Glutamatergic neuron (in vitro differentiated cells): ENCODE measurements around the gene CFAP221. TPM values are rescaled to one million over a fixed set of nuclear protein-coding genes. Genes with fewer than 3 reads are reported as not detected.

Experiments
- DNase-seq: peaks from one replicate; pipeline ENCODE4 v3.0.0; 2022
- H3K27ac Mint-ChIP-seq: one replicate; pipeline ENCODE4 v1.8.0; 2020; ENCODE audit warnings: mild to moderate bottlenecking, mixed read lengths, inconsistent platforms; ENCODE audit not compliant: unreplicated experiment
- H3K27me3 Mint-ChIP-seq: one replicate; pipeline ENCODE4 v1.8.0; 2020; ENCODE audit warnings: mild to moderate bottlenecking, moderate library complexity, mixed read lengths, inconsistent platforms; ENCODE audit not compliant: unreplicated experiment
- H3K36me3 Mint-ChIP-seq: one replicate; pipeline ENCODE4 v1.8.0; 2020; ENCODE audit warnings: mild to moderate bottlenecking, mixed read lengths, inconsistent platforms; ENCODE audit not compliant: unreplicated experiment
- H3K4me1 Mint-ChIP-seq: one replicate; pipeline ENCODE4 v1.8.0; 2020; ENCODE audit warnings: mild to moderate bottlenecking, low read depth, mixed read lengths, inconsistent platforms; ENCODE audit not compliant: unreplicated experiment
- H3K4me3 Mint-ChIP-seq: one replicate; pipeline ENCODE4 v1.8.0; 2020; ENCODE audit warnings: mild to moderate bottlenecking, mixed read lengths, inconsistent platforms; ENCODE audit not compliant: unreplicated experiment
- H3K9me3 Mint-ChIP-seq: one replicate; pipeline ENCODE4 v1.8.0; 2020; ENCODE audit warnings: mild to moderate bottlenecking, moderate library complexity, mixed read lengths, inconsistent platforms; ENCODE audit not compliant: unreplicated experiment
- CTCF ChIP-seq: fragments of 200-600 bp; sonication (generic); IDR thresholded peaks from one replicate; pipeline ENCODE4 v1.5.0; 2021; ENCODE audit not compliant: partially characterized antibody, unreplicated experiment
- total RNA-seq: library from RNA; stranded (reverse); fragmentation: NEBNext Ultra II Directional; extraction: Animal tissue kit (Norgen Biotek cat#: 25700); gene quantifications from one replicate; pipeline ENCODE4 v1.2.1, GENCODE V29; 2021; ENCODE audit not compliant: unreplicated experiment

Gene CFAP221
- total RNA-seq, 1 donor from 2014 or later, result 0.34 TPM

DNA sequence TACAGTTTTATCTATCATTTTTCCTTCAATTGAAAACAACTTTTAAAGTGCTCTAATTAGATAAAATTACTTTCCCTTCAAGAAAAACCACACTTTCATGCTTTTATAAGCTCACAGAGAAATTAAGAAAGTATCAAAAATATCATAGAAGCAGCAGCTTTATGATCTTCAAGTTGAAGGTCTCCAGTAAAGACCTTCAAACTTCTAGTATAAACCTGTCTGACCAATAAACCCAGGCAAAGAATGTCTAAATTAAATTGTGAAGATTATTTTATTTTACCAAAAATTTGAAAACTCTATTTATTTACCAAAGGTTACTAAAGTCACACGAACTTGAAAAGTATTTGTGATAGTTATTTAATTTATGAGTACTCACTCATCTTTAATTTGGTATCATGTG lies 10.7 kb upstream of the CFAP221 start:
- H3K9me3 Mint-ChIP-seq, result peaks cover 1% of the 10 kb centered on the region
- H3K36me3 Mint-ChIP-seq, result peaks cover 21% of the 10 kb centered on the region
- H3K4me1 Mint-ChIP-seq, result no peaks in the 10 kb centered on the region
- peaks cover under 1% of the 10 kb centered on the region for H3K27me3 Mint-ChIP-seq
- DNase-seq, result no peak
- H3K27ac Mint-ChIP-seq, result no peak overlapping the region
- no peak for TF ChIP-seq CTCF
- no peak overlapping the region for H3K4me3 Mint-ChIP-seq

GRCh38 chr2:119536211-119536610 lies 8.0 kb upstream of the CFAP221 start:
- H3K9me3 Mint-ChIP-seq, result no peaks in the 10 kb centered on the region
- H3K36me3 Mint-ChIP-seq, result peaks cover 21% of the 10 kb centered on the region
- no peak for DNase-seq
- H3K27me3 Mint-ChIP-seq, result peaks cover 2% of the 10 kb centered on the region
- H3K27ac Mint-ChIP-seq, result no peak overlapping the region
- no peak overlapping the region for H3K4me3 Mint-ChIP-seq
- TF ChIP-seq CTCF, result no peak
- no peaks in the 10 kb centered on the region for H3K4me1 Mint-ChIP-seq

DNA sequence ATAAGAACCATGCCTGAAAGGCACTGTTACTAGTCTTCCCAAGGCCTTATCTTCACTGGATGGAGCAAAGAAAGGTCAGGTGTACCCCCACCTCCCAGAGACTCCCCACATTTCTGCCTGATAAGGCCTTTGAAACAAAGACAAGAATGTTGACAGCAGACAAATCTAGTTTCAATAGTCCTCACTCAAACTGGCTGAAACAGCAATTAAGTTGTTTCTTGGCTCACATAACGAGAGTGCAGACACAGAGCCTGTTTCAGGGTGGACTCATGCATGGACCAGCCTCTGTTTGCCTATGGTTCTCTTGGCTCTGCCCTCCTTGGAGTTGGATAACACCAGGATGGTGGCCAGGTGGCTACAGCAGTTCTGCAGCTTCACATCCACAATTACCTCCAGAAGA lies 7.5 kb upstream of the CFAP221 start:
- no peak for DNase-seq
- Mint-ChIP-seq H3K4me3 (no peak overlapping the region), H3K27me3 (peaks cover 2% of the 10 kb centered on the region), H3K36me3 (peaks cover 21% of the 10 kb centered on the region), H3K4me1 (no peaks in the 10 kb centered on the region), H3K27ac (no peak overlapping the region), H3K9me3 (no peaks in the 10 kb centered on the region)
- no peak for TF ChIP-seq CTCF

DNA sequence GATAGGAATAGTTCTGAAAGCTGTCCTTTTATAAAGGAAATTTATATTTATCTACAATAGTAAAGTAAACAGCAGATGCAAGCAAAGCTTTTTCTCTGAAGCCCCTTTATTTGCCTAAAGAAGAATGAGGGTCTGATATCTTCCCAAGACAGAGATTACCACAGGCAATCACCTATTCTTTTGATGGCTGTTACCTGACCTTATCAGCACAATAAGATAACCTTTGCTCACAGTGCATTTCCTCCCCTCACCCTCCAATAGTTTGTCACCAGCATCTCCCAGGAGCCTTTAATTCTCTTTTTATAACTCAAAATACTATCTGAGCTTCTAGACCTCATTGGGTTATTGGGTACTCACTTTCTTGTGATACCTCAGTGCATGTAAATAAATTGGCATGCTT lies 6.5 kb upstream of the CFAP221 start:
- no peaks in the 10 kb centered on the region for H3K4me1 Mint-ChIP-seq
- DNase-seq, result no peak
- no peaks in the 10 kb centered on the region for H3K9me3 Mint-ChIP-seq
- TF ChIP-seq CTCF, result no peak
- H3K4me3 Mint-ChIP-seq, result no peak overlapping the region
- peaks cover 21% of the 10 kb centered on the region for H3K36me3 Mint-ChIP-seq
- no peak overlapping the region for H3K27ac Mint-ChIP-seq
- H3K27me3 Mint-ChIP-seq, result peaks cover 2% of the 10 kb centered on the region

DNA sequence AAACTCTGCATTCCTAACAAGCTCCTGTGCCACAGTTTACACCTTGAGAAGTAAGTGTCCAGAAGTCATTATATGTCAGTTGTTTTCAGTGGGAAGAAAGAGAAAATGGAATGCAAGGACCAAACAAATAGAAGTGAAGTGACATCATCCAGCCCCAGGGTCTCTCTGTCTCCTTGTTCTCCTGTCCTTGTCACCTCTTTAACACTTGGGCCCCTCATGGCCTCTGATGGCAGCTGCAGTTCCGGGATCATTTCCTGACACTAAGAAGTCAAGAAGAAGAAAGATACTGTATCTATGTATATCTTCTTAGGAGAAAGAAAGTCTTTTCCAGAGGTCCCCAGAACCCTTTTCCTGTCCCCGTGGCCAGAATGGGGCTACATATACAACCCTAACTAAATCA lies 2.8 kb upstream of the CFAP221 start:
- no peak for DNase-seq
- Mint-ChIP-seq H3K4me3 (no peak overlapping the region), H3K36me3 (no peaks in the 10 kb centered on the region), H3K27ac (no peak overlapping the region), H3K4me1 (peaks cover 3% of the 10 kb centered on the region), H3K27me3 (peaks cover 3% of the 10 kb centered on the region), H3K9me3 (peaks cover 4% of the 10 kb centered on the region)
- no peak for TF ChIP-seq CTCF
